HepG2 (cell line): ENCODE data around the gene SPTBN4. TPM values are rescaled to one million over a fixed set of nuclear protein-coding genes. Genes with fewer than 3 reads are reported as not detected.

ENCODE experiments used
- ATAC-seq: fragments of 200-7000 bp; cut with Tn5 transposase; 3 replicates; pipeline ENCODE4 v1.9.1; 2020; ENCODE audit warnings: mild to moderate bottlenecking, moderate library complexity
- BruUV-seq: library from RNA; stranded (reverse); fragments of 400-500 nt; replicated peaks from 2 replicates; lab custom pipeline; 2021; lab: Mats Ljungman, UMichigan
- CTCF ChIA-PET: fragments of 300-600 bp; formaldehyde crosslinking; extraction: SDS; loops from one replicate; lab custom pipeline; 2021; ENCODE audit warnings: low total read pairs, inconsistent platforms, low intra/inter-chr PET ratio; lab: Yijun Ruan, JAX
- POLR2A ChIA-PET: fragments of 350-600 bp; sonication (Branson Sonifier 250); formaldehyde crosslinking; loops from one replicate; lab custom pipeline; 2020; ENCODE audit warnings: antibody characterized with exemption, inconsistent platforms; lab: Yijun Ruan, JAX
- DNase-seq: peaks from one replicate; pipeline ENCODE4 v3.0.0-alpha.2; 2015; ENCODE audit warnings: low spot score
- FAIRE-seq: peaks from 3 replicates; lab custom pipeline; 2011; peaks lifted over from hg19 to GRCh38; lab: Jason Lieb, UNC
- H2AFZ ChIP-seq: one replicate; pipeline ENCODE4 v1.6.1; 2011; ENCODE audit warnings: low read length, inconsistent platforms
- H3K27ac ChIP-seq: fragments of 300-600 bp; 3 replicates; pipeline ENCODE4 v1.8.0; 2011; ENCODE audit warnings: mixed run types, mild to moderate bottlenecking, mixed read lengths, low read length, inconsistent platforms; ENCODE audit not compliant: insufficient read depth; ENCODE audit errors: extremely low read length
- H3K27me3 ChIP-seq, 2 experiments: fragments of 200-600 bp in 1 of 2; 2 replicates in 1 of 2; 3 replicates in 1 of 2; pipeline versions ENCODE4 v1.6.0 to v1.8.0; 2011; ENCODE audit warnings: low read length in 2 of 2, mild to moderate bottlenecking in 2 of 2, moderate library complexity in 2 of 2, inconsistent platforms in 1 of 2; ENCODE audit not compliant: insufficient read depth in 2 of 2, control insufficient read depth in 1 of 2
- H3K36me3 ChIP-seq, 2 experiments: fragments of 200-600 bp in 1 of 2; replicated peaks in 1 of 2; 2 replicates in 1 of 2; 3 replicates in 1 of 2; pipeline versions ENCODE4 v1.5.1 to v1.8.0; 2011; ENCODE audit warnings: low read length in 2 of 2, inconsistent platforms in 1 of 2; ENCODE audit not compliant: insufficient read depth in 2 of 2, control insufficient read depth in 1 of 2
- H3K4me1 ChIP-seq: 2 replicates; pipeline ENCODE4 v1.5.1; 2012; ENCODE audit warnings: low read length, inconsistent platforms; ENCODE audit not compliant: insufficient read depth
- H3K4me2 ChIP-seq: 2 replicates; pipeline ENCODE4 v1.6.0; 2011; ENCODE audit warnings: low read depth, low read length, inconsistent platforms
- H3K4me3 ChIP-seq, 3 experiments: fragments of 200-600 bp in 1 of 3; sonication (generic), shearing (Covaris generic) in 1 of 3; replicated peaks in 1 of 3; 2 replicates each; pipeline ENCODE4 v1.5.1; 2011 to 2016; ENCODE audit warnings: low read length in 3 of 3, inconsistent platforms in 2 of 3, low read depth in 2 of 3, mild to moderate bottlenecking in 2 of 3, control low read depth in 1 of 3, mixed read lengths in 1 of 3; ENCODE audit not compliant: insufficient read depth in 1 of 3
- H3K79me2 ChIP-seq: one replicate; pipeline ENCODE4 v1.6.1; 2011; ENCODE audit warnings: low read length, inconsistent platforms; ENCODE audit not compliant: insufficient read depth
- H3K9ac ChIP-seq: 2 replicates; pipeline ENCODE4 v1.6.0; 2011; ENCODE audit warnings: mild to moderate bottlenecking, low read depth, low read length, inconsistent platforms; ENCODE audit not compliant: insufficient read depth
- H3K9me3 ChIP-seq: 2 replicates; pipeline ENCODE4 v1.5.1; 2012; ENCODE audit warnings: mild to moderate bottlenecking, low read length
- H4K20me1 ChIP-seq: 2 replicates; pipeline ENCODE4 v1.6.0; 2011; ENCODE audit warnings: inconsistent platforms, mild to moderate bottlenecking, low read length, moderate library complexity; ENCODE audit not compliant: insufficient read depth
- ASH2L ChIP-seq: fragments of 300-600, 200-600 bp; sonication (generic); IDR thresholded peaks from 2 replicates; pipeline ENCODE4 v1.7.0; 2017; ENCODE audit warnings: low read depth, mild to moderate bottlenecking, moderate library complexity, mixed read lengths, low read length; ENCODE audit not compliant: insufficient read length
- CAMTA2 ChIP-seq: sonication (generic); formaldehyde crosslinking; IDR thresholded peaks from 2 replicates; pipeline ENCODE4 v1.4.0; 2020; ENCODE audit warnings: mild to moderate bottlenecking, missing genetic modification reagents, borderline replicate concordance
- CENPX ChIP-seq: sonication (generic); formaldehyde crosslinking; IDR thresholded peaks from 2 replicates; pipeline ENCODE4 v1.9.0; 2021; ENCODE audit warnings: mild to moderate bottlenecking, missing genetic modification reagents, moderate library complexity
- HNF4A ChIP-seq: sonication (generic); formaldehyde crosslinking; IDR thresholded peaks from 2 replicates; pipeline ENCODE4 v1.4.0; 2020; ENCODE audit warnings: missing genetic modification reagents
- MBD4 ChIP-seq: IDR thresholded peaks from 2 replicates; pipeline ENCODE4 v1.6.1; 2012; ENCODE audit warnings: low read length, inconsistent platforms, borderline replicate concordance
- MXD4 ChIP-seq: IDR thresholded peaks from 2 replicates; pipeline ENCODE4 v1.6.1; 2016; ENCODE audit warnings: mild to moderate bottlenecking, missing biosample characterization, missing genetic modification reagents
- SP5 ChIP-seq: IDR thresholded peaks from 2 replicates; pipeline ENCODE4 v1.6.1; 2016; ENCODE audit warnings: low read depth, borderline replicate concordance
- ZBTB42 ChIP-seq: sonication (generic); formaldehyde crosslinking; IDR thresholded peaks from 2 replicates; pipeline ENCODE4 v1.5.0; 2020; ENCODE audit warnings: mild to moderate bottlenecking, missing genetic modification reagents
- ZFY ChIP-seq: sonication (generic); formaldehyde crosslinking; IDR thresholded peaks from 2 replicates; pipeline ENCODE4 v1.4.0; 2020; ENCODE audit warnings: missing genetic modification reagents
- ZNF20 ChIP-seq: sonication (generic); formaldehyde crosslinking; IDR thresholded peaks from 2 replicates; pipeline ENCODE4 v1.4.0; 2020; ENCODE audit warnings: mild to moderate bottlenecking, moderate library complexity, missing genetic modification reagents
- ZNF589 ChIP-seq: sonication (generic); formaldehyde crosslinking; conservative IDR thresholded peaks from 2 replicates; pipeline ENCODE4 v1.8.0; 2022; ENCODE audit warnings: mild to moderate bottlenecking, moderate library complexity, missing genetic modification reagents
- ZNF607 ChIP-seq: sonication (generic); formaldehyde crosslinking; IDR thresholded peaks from 2 replicates; pipeline ENCODE4 v1.5.1; 2020; ENCODE audit warnings: missing genetic modification reagents, mild to moderate bottlenecking, borderline replicate concordance
- ZNF788 ChIP-seq: sonication (generic); formaldehyde crosslinking; IDR thresholded peaks from 2 replicates; pipeline ENCODE4 v1.5.0; 2020; ENCODE audit warnings: mild to moderate bottlenecking, missing genetic modification reagents, borderline replicate concordance
- WGBS: methylation state at CpG from one replicate; pipeline ENCODE4 v1.1.6; 2017; ENCODE audit warnings: low lambda C conversion rate; 5-methylcytosine and 5-hydroxymethylcytosine counted together
- in situ Hi-C: cut with HindIII; loops from 2 replicates; pipeline ENCODE4 v1.10.0; 2017; ENCODE audit warnings: low pct_unique_long_range_greater_than_20kb; ENCODE audit not compliant: extremely low pct_ligation_motif_present
- intact Hi-C: fragments of 100-400 bp; cut with micrococcal nuclease; formaldehyde crosslinking; loops from one replicate; pipeline ENCODE4 v1.10.0; 2022; ENCODE audit not compliant: unreplicated experiment
- polyA plus RNA-seq, 8 experiments: library from polyadenylated mRNA; depleted of rRNA in 3 of 8; stranded (reverse) in 7 of 8; unstranded in 1 of 8; fragments of >200 nt; fragmentation: Illumina TruSeq in 4 of 8; extraction: Trizol in 4 of 8; gene quantifications; 2 replicates each; pipeline versions ENCODE4 v1.2.1 to v1.2.3, GENCODE V29; 2011 to 2016; ENCODE audit warnings: low read depth in 4 of 8, missing spikeins in 1 of 8, mixed read lengths in 1 of 8; ENCODE audit not compliant: insufficient read depth in 1 of 8
- total RNA-seq, 5 experiments: library from RNA; depleted of rRNA; stranded (reverse); fragments of >200 nt; fragmentation: Illumina TruSeq; extraction: Trizol; gene quantifications; 2 replicates each; pipeline ENCODE4 v1.2.3, GENCODE V29; 2016; ENCODE audit warnings: low read depth in 1 of 5
- TF ChIP-seq, protein P1 (sequence below): IDR thresholded peaks from 2 replicates; pipeline ENCODE4 v1.6.1; 2012; ENCODE audit warnings: inconsistent platforms
- TF ChIP-seq, protein P2 (sequence below): sonication (generic); formaldehyde crosslinking; IDR thresholded peaks from 2 replicates; pipeline ENCODE4 v1.5.1; 2020; ENCODE audit warnings: mild to moderate bottlenecking, missing genetic modification reagents, moderate library complexity
- TF ChIP-seq, protein P3 (sequence below): sonication (generic); formaldehyde crosslinking; IDR thresholded peaks from 2 replicates; pipeline ENCODE4 v1.8.1; 2023; ENCODE audit warnings: mild to moderate bottlenecking, missing genetic modification reagents
- TF ChIP-seq, protein P4 (sequence below): sonication (generic); formaldehyde crosslinking; IDR thresholded peaks from 2 replicates; pipeline ENCODE4 v1.8.1; 2023; ENCODE audit warnings: mild to moderate bottlenecking, missing genetic modification reagents

SPTBN4 gene
- total and polyA plus RNA-seq, 2 of the 13 experiments (the other 11 are each of a cell fraction or from before 2014, with no cell fraction given), result 0.11 TPM

DNA sequence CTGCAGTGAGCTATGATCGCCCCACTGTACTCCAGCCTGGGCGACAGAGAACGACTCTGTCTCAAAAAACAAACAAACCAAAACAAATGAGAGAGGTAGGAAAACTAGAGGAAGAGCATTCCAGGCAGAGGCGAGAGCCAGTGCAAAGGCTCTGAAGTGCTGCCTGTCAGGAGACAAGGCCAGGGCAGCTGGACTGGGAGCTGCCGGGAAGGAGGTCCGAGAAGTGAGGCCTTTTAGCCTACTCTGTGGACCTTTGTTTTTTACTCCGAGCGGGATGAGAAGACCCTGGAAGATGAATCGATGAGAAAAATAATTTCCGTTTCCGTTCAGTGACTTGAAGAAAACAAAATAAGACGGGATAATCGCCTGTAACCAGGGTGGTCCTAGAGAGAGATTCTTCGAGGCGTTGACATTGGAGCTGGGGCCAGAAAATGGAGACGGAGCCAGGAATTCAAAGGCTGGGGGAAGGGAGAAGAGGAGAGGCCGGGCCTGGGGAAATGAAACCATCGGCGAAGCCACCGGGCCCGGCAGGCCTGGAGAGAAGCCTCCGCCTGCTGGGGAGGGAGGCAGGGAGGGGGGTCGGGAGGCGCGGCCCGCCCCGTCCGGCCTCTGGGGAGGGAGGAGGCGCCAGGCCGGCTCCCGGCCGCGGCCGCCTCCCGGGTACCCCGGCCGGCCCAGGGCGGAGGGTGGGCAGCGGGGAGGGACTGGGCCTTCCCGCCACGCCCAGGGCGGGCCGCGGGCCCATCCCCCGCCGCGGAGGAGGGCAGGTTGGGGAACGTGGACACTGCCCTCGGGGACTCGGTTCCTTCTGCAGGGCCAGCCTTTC lies 33.2 kb upstream of the SPTBN4 start:
- ATAC-seq, result peak; percentile 90
- intact Hi-C loops, result loop anchor here (1.0 kb wide), 1 partner anchor 10 kb away; no protein-coding TSS in a partner anchor
- H3K4me2 ChIP-seq, result peak overlapping the region; percentile 83
- no peak for TF ChIP-seq MBD4
- TF ChIP-seq, protein P1, sequence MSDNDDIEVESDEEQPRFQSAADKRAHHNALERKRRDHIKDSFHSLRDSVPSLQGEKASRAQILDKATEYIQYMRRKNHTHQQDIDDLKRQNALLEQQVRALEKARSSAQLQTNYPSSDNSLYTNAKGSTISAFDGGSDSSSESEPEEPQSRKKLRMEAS, result peak; percentile 81
- no peak for TF ChIP-seq CAMTA2 (CRISPR knock-in tag)
- peak; percentile 45; the same call in 1 of the 2 replicates for TF ChIP-seq ZNF20 (CRISPR knock-in tag)
- TF ChIP-seq, protein P2, sequence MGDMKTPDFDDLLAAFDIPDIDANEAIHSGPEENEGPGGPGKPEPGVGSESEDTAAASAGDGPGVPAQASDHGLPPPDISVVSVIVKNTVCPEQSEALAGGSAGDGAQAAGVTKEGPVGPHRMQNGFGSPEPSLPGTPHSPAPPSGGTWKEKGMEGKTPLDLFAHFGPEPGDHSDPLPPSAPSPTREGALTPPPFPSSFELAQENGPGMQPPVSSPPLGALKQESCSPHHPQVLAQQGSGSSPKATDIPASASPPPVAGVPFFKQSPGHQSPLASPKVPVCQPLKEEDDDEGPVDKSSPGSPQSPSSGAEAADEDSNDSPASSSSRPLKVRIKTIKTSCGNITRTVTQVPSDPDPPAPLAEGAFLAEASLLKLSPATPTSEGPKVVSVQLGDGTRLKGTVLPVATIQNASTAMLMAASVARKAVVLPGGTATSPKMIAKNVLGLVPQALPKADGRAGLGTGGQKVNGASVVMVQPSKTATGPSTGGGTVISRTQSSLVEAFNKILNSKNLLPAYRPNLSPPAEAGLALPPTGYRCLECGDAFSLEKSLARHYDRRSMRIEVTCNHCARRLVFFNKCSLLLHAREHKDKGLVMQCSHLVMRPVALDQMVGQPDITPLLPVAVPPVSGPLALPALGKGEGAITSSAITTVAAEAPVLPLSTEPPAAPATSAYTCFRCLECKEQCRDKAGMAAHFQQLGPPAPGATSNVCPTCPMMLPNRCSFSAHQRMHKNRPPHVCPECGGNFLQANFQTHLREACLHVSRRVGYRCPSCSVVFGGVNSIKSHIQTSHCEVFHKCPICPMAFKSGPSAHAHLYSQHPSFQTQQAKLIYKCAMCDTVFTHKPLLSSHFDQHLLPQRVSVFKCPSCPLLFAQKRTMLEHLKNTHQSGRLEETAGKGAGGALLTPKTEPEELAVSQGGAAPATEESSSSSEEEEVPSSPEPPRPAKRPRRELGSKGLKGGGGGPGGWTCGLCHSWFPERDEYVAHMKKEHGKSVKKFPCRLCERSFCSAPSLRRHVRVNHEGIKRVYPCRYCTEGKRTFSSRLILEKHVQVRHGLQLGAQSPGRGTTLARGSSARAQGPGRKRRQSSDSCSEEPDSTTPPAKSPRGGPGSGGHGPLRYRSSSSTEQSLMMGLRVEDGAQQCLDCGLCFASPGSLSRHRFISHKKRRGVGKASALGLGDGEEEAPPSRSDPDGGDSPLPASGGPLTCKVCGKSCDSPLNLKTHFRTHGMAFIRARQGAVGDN (CRISPR knock-in tag), result peak; percentile 72
- TF ChIP-seq ZNF589 (CRISPR knock-in tag), result no peak
- TF ChIP-seq CENPX (CRISPR knock-in tag), result no peak
- TF ChIP-seq HNF4A, result 0 out of 2 replicates have a peak, but pooled peaks have one; percentile 1
- TF ChIP-seq ASH2L, result peak; percentile 45
- peak; percentile 36; the same call in 1 of the 2 replicates for TF ChIP-seq ZNF788 (CRISPR knock-in tag)
- TF ChIP-seq, protein P3, sequence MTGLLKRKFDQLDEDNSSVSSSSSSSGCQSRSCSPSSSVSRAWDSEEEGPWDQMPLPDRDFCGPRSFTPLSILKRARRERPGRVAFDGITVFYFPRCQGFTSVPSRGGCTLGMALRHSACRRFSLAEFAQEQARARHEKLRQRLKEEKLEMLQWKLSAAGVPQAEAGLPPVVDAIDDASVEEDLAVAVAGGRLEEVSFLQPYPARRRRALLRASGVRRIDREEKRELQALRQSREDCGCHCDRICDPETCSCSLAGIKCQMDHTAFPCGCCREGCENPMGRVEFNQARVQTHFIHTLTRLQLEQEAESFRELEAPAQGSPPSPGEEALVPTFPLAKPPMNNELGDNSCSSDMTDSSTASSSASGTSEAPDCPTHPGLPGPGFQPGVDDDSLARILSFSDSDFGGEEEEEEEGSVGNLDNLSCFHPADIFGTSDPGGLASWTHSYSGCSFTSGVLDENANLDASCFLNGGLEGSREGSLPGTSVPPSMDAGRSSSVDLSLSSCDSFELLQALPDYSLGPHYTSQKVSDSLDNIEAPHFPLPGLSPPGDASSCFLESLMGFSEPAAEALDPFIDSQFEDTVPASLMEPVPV (CRISPR knock-in tag), result no peak
- TF ChIP-seq ZFY, result peak; percentile 59
- TF ChIP-seq ZBTB42 (CRISPR knock-in tag), result no peak
- TF ChIP-seq, protein P4, sequence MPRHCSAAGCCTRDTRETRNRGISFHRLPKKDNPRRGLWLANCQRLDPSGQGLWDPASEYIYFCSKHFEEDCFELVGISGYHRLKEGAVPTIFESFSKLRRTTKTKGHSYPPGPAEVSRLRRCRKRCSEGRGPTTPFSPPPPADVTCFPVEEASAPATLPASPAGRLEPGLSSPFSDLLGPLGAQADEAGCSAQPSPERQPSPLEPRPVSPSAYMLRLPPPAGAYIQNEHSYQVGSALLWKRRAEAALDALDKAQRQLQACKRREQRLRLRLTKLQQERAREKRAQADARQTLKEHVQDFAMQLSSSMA, result peak; percentile 76
- TF ChIP-seq SP5, result peak; percentile 72
- TF ChIP-seq ZNF607 (CRISPR knock-in tag), result no peak
- peak; percentile 21; the same call in 1 of the 2 replicates for TF ChIP-seq MXD4 (CRISPR knock-in tag)

More for the DNA sequence above, 33.2 kb upstream of the SPTBN4 start:
- under 1% methylated on average over 22 of the region's 50 CpGs for WGBS
- FAIRE-seq (peak; percentile 83), DNase-seq (peak; percentile 78)
- Histone ChIP-seq H3K27ac (peak overlapping the region; percentile 93), H3K4me1 (peaks cover 40% of the 10 kb centered on the region), H3K9ac (peak overlapping the region; percentile 82), H2AFZ (peak overlapping the region; percentile 57), H4K20me1 (no peaks in the 10 kb centered on the region), H3K9me3 (no peaks in the 10 kb centered on the region), H3K36me3 (no peaks in the 10 kb centered on the region), H3K27me3 (no peaks in the 10 kb centered on the region; a peak in 1 of 5 replicates), H3K4me3 (peak overlapping the region; percentile 51 to 72 (median 71)), H3K79me2 (no peaks in the 10 kb centered on the region)
- in situ Hi-C loops, result no loop called here
- POLR2A ChIA-PET, result interaction anchor here (0.7 to 4.7 kb wide), 12 partner anchors 8 to 202 kb away, joined by 3 to 60 read pairs (median 6); partner anchors contain the start of genes BLVRB, C19orf47, PLD3 and SERTAD1
- TSS peak; percentile 100 for BruUV-seq
- CTCF ChIA-PET, result no interaction called here
